Nephron (organoid): ENCODE results near the gene ESPN.
A peak's percentile ranks its signal among the peaks of the same experiment; 100 is the strongest.

Experiments used
- H3K27ac Mint-ChIP-seq, 3 experiments: 2 replicates each; pipeline ENCODE4 v1.8.0; 2020; ENCODE audit warnings: mixed read lengths in 3 of 3, mild to moderate bottlenecking in 2 of 3, moderate library complexity in 1 of 3
- H3K27me3 Mint-ChIP-seq: 2 replicates; pipeline ENCODE4 v1.8.0; 2021; ENCODE audit warnings: low read depth, mild to moderate bottlenecking, moderate library complexity, mixed read lengths
- H3K36me3 Mint-ChIP-seq: 2 replicates; pipeline ENCODE4 v1.8.0; 2020; ENCODE audit warnings: low read depth, mixed read lengths
- H3K4me1 Mint-ChIP-seq: 2 replicates; pipeline ENCODE4 v1.8.0; 2020; ENCODE audit warnings: mixed read lengths
- H3K4me3 Mint-ChIP-seq, 3 experiments: 2 replicates each; pipeline ENCODE4 v1.8.0; 2020; ENCODE audit warnings: mild to moderate bottlenecking in 3 of 3, mixed read lengths in 3 of 3, moderate library complexity in 2 of 3
- H3K9me3 Mint-ChIP-seq: 2 replicates; pipeline ENCODE4 v1.8.0; 2020; ENCODE audit warnings: mixed read lengths
- TF ChIP-seq, protein P1 (sequence below), 3 experiments: fragments of 200-600 bp; sonication (generic); IDR thresholded peaks; one replicate each; pipeline ENCODE4 v1.5.0; 2021; ENCODE audit warnings: antibody characterized with exemption in 3 of 3; ENCODE audit not compliant: unreplicated experiment in 3 of 3

The ESPN gene

DNA sequence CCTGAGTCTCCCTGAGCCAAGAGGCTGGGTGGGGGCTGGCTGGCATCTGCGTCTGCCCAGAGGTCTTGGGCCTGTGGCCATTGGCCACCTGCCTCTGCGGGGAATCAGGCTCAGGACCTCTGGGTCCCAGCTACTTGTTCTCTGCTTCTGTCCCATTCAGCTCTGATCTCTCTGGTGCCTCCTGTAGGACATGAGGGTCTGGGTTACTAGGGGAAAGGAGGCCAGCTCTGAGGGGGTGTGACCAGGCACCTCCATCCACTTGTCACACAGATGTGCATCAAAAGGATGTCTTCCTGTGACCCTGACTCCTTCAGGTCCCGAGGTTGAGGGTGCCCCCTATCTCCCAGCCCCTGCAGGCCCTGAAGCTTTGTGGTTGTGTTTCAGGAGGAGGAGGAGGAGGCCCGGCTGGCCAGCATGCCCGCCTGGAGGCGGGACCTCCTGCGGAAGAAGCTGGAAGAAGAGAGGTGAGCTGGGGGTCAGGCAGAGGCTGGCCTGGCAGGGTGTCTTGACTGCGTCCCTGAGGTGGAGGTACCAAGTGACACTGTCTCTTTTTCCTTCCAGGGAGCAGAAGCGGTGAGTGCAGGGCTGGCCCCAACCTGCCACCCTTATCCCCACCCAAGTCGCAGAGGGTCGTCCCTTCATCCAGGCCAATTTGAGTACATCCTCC, 32.4 kb downstream of the ESPN start:
- H3K9me3 Mint-ChIP-seq: no peaks in the 10 kb centered on the region
- H3K4me1 Mint-ChIP-seq: peaks cover 5% of the 10 kb centered on the region
- TF ChIP-seq, protein P1, sequence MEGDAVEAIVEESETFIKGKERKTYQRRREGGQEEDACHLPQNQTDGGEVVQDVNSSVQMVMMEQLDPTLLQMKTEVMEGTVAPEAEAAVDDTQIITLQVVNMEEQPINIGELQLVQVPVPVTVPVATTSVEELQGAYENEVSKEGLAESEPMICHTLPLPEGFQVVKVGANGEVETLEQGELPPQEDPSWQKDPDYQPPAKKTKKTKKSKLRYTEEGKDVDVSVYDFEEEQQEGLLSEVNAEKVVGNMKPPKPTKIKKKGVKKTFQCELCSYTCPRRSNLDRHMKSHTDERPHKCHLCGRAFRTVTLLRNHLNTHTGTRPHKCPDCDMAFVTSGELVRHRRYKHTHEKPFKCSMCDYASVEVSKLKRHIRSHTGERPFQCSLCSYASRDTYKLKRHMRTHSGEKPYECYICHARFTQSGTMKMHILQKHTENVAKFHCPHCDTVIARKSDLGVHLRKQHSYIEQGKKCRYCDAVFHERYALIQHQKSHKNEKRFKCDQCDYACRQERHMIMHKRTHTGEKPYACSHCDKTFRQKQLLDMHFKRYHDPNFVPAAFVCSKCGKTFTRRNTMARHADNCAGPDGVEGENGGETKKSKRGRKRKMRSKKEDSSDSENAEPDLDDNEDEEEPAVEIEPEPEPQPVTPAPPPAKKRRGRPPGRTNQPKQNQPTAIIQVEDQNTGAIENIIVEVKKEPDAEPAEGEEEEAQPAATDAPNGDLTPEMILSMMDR (IDR thresholded peaks at IDR 0.05; ENCODE audit: unreplicated experiment in 3 of 3): no peak
- H3K4me3 Mint-ChIP-seq: no peak overlapping the region
- no peaks in the 10 kb centered on the region for H3K36me3 Mint-ChIP-seq
- no peak overlapping the region for H3K27ac Mint-ChIP-seq
- H3K27me3 Mint-ChIP-seq: peaks cover 9% of the 10 kb centered on the region

DNA sequence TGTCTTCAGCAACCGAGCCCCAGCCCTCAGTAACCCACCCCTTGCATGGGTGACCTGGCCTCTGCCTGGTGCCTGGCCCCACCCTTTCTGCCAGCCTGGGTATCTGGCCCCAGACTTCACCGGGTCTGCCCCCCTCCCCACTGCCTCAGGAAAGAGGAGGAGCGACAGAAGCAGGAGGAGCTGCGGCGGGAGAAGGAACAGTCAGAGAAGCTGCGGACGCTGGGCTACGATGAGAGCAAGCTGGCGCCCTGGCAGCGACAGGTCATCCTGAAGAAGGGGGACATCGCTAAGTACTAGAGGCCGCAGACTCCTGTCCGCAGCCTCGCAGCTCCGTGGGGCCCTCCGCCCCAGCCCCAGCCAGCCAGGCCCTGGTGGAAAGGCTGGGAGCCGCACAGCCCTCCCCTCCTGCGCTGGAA, 35.3 kb downstream of the ESPN start:
- Mint-ChIP-seq H3K27me3 (peaks cover 8% of the 10 kb centered on the region), H3K4me3 (no peak overlapping the region), H3K27ac (peak overlapping the region in 1 of 3 experiments; percentile 42), H3K36me3 (peaks cover 14% of the 10 kb centered on the region), H3K4me1 (peaks cover 5% of the 10 kb centered on the region), H3K9me3 (no peaks in the 10 kb centered on the region)
- TF ChIP-seq, protein P1 (IDR thresholded peaks at IDR 0.05; ENCODE audit: unreplicated experiment in 3 of 3): no peak

DNA sequence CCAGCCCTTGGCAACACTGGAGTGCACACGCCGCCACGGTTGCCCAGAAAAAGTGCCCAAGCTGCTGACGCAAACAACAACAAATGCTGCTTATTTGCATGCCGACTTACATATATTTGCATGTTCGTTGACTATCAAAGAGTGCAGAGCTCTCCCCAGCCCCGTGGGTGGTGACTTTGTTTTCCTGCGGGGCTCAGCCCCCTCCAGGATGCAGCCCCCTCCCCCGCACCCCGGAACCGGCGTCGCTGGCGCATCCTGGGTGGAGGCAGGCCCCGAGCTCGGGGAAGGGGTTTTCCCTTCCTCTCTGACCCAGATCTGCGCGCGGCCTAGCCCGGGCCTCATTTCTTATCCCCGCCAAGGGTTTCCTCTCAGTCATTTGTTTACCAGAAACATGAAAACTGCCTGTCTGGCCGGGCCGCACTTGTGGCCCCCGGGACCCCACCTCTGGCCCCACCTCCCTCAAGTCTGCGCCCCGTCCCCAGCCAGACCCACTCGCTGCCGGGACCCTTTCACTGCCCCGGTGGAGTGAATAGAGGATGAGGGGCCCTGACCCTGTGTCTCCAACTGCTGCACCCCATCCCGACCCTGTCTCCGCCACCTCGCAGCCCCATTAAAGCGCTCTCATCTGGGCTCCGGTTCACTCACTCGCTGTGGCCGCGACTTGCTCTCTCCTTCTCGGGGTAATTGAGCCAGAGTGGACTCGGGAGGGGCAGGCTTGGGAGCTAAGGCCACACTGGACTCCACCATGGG, 35.9 kb downstream of the ESPN start:
- Mint-ChIP-seq H3K4me1 (peaks cover 5% of the 10 kb centered on the region), H3K36me3 (peaks cover 14% of the 10 kb centered on the region), H3K27ac (no peak overlapping the region), H3K9me3 (no peaks in the 10 kb centered on the region), H3K4me3 (peak overlapping the region in 1 of 3 experiments; percentile 19), H3K27me3 (peaks cover 8% of the 10 kb centered on the region)
- TF ChIP-seq, protein P1 (IDR thresholded peaks at IDR 0.05; ENCODE audit: unreplicated experiment in 3 of 3): no peak

DNA sequence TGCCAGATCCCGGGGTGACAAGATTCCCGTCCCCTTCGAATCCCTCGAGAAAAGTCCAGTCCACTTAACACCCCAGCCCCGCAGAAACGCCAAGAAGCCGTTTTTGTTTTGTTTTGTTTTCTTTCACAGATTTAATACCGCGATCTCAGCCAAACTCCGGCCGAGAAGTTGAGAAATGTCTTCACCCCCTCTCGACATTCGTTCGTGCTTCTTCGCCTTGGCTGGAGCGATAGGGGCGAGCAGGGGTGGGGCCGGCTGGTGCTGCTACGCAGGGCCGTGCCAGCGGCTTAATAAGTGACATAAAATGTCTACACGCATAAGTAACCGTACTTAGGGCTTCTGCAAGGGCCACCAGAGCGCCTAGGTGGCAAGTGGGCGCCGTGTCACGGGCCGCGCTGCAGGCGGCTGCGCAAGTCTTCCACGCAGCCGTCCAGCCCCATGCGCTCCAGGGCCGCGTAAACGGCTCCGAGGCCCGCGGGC, 36.5 kb downstream of the ESPN start:
- no peak overlapping the region for H3K27ac Mint-ChIP-seq
- TF ChIP-seq, protein P1 (IDR thresholded peaks at IDR 0.05; ENCODE audit: unreplicated experiment in 3 of 3): no peak
- H3K4me3 Mint-ChIP-seq: no peak overlapping the region
- H3K4me1 Mint-ChIP-seq: peaks cover 5% of the 10 kb centered on the region
- no peaks in the 10 kb centered on the region for H3K9me3 Mint-ChIP-seq
- H3K36me3 Mint-ChIP-seq: peaks cover 14% of the 10 kb centered on the region
- H3K27me3 Mint-ChIP-seq: peaks cover 8% of the 10 kb centered on the region

DNA sequence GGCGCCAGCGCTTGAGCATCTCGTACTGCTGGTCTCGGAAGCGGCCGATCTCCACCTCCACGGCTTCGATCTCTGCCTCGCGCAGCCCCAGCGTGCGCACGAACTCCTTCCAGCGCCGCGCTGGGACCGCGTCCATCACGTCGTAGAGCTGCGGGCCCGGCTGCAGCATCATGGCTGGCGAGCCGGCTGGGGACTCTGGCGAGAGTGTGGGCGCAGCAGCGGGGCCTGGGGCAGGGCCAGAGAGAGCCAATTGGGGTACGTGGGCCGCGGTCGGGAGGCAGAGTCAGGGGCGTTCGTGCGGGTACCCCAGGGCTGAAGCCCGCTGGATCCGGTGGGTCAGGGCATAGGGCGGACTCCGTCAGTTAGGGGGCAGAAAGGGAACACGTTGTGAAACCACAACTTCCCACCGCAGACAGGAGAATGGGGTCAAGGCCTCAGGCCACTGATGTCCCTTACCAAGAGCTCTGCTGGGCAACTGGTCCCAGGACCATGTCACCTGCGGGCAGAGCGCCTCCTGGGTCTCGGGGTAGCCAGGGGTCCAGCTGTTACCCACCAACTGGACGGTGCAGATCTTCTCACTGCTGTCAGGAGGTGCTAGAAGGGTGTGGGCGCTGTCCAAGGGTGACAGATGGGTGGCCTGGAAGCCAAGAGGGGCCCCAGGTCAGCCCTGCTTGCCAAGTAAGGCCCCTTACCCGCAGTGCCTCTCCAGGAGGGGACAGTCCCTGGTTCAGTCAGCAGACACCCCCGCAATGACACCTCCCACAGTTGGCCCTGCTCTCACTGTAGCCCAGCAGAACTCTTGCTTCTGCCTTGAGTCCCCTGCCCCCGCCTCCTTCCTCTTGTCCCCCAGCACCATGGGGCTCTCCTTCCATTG, 37.2 kb downstream of the ESPN start:
- peaks cover 14% of the 10 kb centered on the region for H3K36me3 Mint-ChIP-seq
- no peaks in the 10 kb centered on the region for H3K9me3 Mint-ChIP-seq
- H3K4me3 Mint-ChIP-seq: no peak overlapping the region
- TF ChIP-seq, protein P1 (IDR thresholded peaks at IDR 0.05; ENCODE audit: unreplicated experiment in 3 of 3): no peak
- no peak overlapping the region for H3K27ac Mint-ChIP-seq
- peaks cover 9% of the 10 kb centered on the region for H3K27me3 Mint-ChIP-seq
- peaks cover 5% of the 10 kb centered on the region for H3K4me1 Mint-ChIP-seq
